Hepatocyte (in vitro differentiated cells): ENCODE results near the gene DDR2. TPM values are rescaled to one million over a fixed set of nuclear protein-coding genes. Genes with fewer than 3 reads are reported as not detected.

ENCODE experiments used
- DNase-seq: peaks from one replicate; pipeline ENCODE4 v3.0.0-alpha.2; 2016; ENCODE audit warnings: low spot score
- H2AFZ ChIP-seq: fragments of 200-600 bp; sonication (generic); 2 replicates; pipeline ENCODE4 v1.6.0; 2016; ENCODE audit warnings: antibody characterized with exemption, mild to moderate bottlenecking
- H3K27ac ChIP-seq: fragments of 200-600 bp; sonication (generic); 2 replicates; pipeline ENCODE4 v1.5.1; 2016; ENCODE audit warnings: mild to moderate bottlenecking
- H3K27me3 ChIP-seq: fragments of 200-600 bp; sonication (generic); 2 replicates; pipeline ENCODE4 v1.6.1; 2016
- H3K36me3 ChIP-seq: fragments of 200-600 bp; sonication (generic); replicated peaks from 2 replicates; pipeline ENCODE4 v1.5.1; 2016; ENCODE audit warnings: low read depth; ENCODE audit not compliant: insufficient read depth
- H3K4me1 ChIP-seq: fragments of 200-600 bp; sonication (generic); 2 replicates; pipeline ENCODE4 v1.5.1; 2016; ENCODE audit warnings: mild to moderate bottlenecking, moderate library complexity; ENCODE audit not compliant: insufficient read depth
- H3K4me2 ChIP-seq: fragments of 200-600 bp; sonication (generic); 2 replicates; pipeline ENCODE4 v1.6.0; 2016
- H3K4me3 ChIP-seq: fragments of 200-600 bp; sonication (generic); 2 replicates; pipeline ENCODE4 v1.5.1; 2016; ENCODE audit warnings: mild to moderate bottlenecking
- H3K79me2 ChIP-seq: fragments of 200-600 bp; sonication (generic); 2 replicates; pipeline ENCODE4 v1.6.0; 2017; ENCODE audit warnings: mild to moderate bottlenecking
- H3K9me2 ChIP-seq: fragments of 200-600 bp; sonication (generic); replicated peaks from 2 replicates; pipeline ENCODE4 v1.6.0; 2017; ENCODE audit warnings: mild to moderate bottlenecking; ENCODE audit not compliant: insufficient read depth
- H3K9me3 ChIP-seq: fragments of 200-600 bp; sonication (generic); 2 replicates; pipeline ENCODE4 v1.5.1; 2016; ENCODE audit warnings: low read depth, mild to moderate bottlenecking
- H4K20me1 ChIP-seq: fragments of 200-600 bp; sonication (generic); 2 replicates; pipeline ENCODE4 v1.6.0; 2016; ENCODE audit warnings: mild to moderate bottlenecking; ENCODE audit not compliant: insufficient read depth, poor library complexity, severe bottlenecking
- EZH2 ChIP-seq: fragments of 200-600 bp; sonication (generic); IDR thresholded peaks from 2 replicates; pipeline ENCODE4 v1.6.1; 2016; ENCODE audit warnings: antibody characterized with exemption, mild to moderate bottlenecking, borderline replicate concordance
- EZH2phosphoT487 ChIP-seq: fragments of 200-600 bp; sonication (generic); IDR thresholded peaks from one replicate; pipeline ENCODE4 v1.6.1; 2018; ENCODE audit warnings: antibody characterized with exemption, mild to moderate bottlenecking, low read depth, moderate library complexity; ENCODE audit not compliant: unreplicated experiment, severe bottlenecking
- WGBS: methylation state at CpG from one replicate; pipeline ENCODE4 v1.1.6; 2016; ENCODE audit warnings: low lambda C conversion rate; ENCODE audit errors: missing lambda C conversion rate; 5-methylcytosine and 5-hydroxymethylcytosine counted together
- polyA plus RNA-seq: library from polyadenylated mRNA; unstranded; fragments of >200 nt; fragmentation: Nextera tagmentation; extraction: Ambion mirVana; gene quantifications from 2 replicates; pipeline ENCODE4 v1.2.1, GENCODE V29; 2016
- total RNA-seq: library from RNA; depleted of rRNA; stranded (reverse); fragments of >200 nt; gene quantifications from 2 replicates; pipeline ENCODE4 v1.2.3, GENCODE V29; 2014
- TF ChIP-seq, protein P1 (sequence below): fragments of 200-600 bp; sonication (generic); IDR thresholded peaks from 2 replicates; pipeline ENCODE4 v1.5.1; 2016; ENCODE audit warnings: antibody characterized with exemption, mild to moderate bottlenecking; ENCODE audit not compliant: poor library complexity

Gene DDR2
- total and polyA plus RNA-seq, 2 experiments from 2014 or later: 15.7 to 40.2 TPM

DNA sequence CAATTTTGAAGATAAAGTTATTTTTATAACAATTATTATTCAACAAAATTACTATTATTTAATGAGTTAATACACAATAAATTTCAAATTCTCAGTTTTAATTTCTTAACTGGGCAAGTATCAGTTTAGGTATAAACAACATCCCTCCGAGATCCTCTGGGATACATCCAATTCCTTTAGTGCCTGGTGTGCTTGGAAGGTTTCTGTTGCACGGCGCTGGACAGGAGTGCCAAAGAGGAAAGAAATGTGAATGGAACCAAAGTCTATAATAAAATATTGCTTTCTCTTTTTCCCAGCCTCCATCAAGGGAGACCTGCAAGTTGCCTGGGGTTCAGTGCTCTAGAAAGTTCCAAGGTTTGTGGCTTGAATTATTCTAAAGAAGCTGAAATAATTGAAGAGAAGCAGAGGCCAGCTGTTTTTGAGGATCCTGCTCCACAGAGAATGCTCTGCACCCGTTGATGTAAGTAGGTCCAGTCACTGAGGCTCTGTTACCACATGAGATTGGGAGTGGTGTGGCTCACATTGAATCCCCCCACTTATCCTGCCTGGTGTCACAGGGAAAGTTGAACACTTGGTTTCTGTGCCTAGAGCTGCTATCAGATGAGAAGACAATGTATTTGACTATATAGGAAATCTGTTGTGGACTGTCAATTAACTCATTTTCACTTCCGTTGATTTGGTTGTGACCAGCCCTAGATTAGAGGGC is 22.8 kb downstream of the DDR2 start:
- H4K20me1 ChIP-seq: peaks cover 10% of the 10 kb centered on the region
- no peaks in the 10 kb centered on the region for H3K4me1 ChIP-seq
- no peaks in the 10 kb centered on the region for H3K27me3 ChIP-seq
- H3K9me2 ChIP-seq: no peaks in the 10 kb centered on the region
- H3K36me3 ChIP-seq: no peaks in the 10 kb centered on the region
- H2AFZ ChIP-seq: no peak overlapping the region
- H3K27ac ChIP-seq: no peak overlapping the region
- TF ChIP-seq, protein P1, sequence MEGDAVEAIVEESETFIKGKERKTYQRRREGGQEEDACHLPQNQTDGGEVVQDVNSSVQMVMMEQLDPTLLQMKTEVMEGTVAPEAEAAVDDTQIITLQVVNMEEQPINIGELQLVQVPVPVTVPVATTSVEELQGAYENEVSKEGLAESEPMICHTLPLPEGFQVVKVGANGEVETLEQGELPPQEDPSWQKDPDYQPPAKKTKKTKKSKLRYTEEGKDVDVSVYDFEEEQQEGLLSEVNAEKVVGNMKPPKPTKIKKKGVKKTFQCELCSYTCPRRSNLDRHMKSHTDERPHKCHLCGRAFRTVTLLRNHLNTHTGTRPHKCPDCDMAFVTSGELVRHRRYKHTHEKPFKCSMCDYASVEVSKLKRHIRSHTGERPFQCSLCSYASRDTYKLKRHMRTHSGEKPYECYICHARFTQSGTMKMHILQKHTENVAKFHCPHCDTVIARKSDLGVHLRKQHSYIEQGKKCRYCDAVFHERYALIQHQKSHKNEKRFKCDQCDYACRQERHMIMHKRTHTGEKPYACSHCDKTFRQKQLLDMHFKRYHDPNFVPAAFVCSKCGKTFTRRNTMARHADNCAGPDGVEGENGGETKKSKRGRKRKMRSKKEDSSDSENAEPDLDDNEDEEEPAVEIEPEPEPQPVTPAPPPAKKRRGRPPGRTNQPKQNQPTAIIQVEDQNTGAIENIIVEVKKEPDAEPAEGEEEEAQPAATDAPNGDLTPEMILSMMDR: no peak
- 85% methylated on average over 5 of the region's 5 CpGs for WGBS
- H3K9me3 ChIP-seq: no peaks in the 10 kb centered on the region
- no peak overlapping the region for H3K4me2 ChIP-seq
- H3K79me2 ChIP-seq: peaks cover 42% of the 10 kb centered on the region
- no peak overlapping the region for H3K4me3 ChIP-seq
- DNase-seq: no peak

DNA sequence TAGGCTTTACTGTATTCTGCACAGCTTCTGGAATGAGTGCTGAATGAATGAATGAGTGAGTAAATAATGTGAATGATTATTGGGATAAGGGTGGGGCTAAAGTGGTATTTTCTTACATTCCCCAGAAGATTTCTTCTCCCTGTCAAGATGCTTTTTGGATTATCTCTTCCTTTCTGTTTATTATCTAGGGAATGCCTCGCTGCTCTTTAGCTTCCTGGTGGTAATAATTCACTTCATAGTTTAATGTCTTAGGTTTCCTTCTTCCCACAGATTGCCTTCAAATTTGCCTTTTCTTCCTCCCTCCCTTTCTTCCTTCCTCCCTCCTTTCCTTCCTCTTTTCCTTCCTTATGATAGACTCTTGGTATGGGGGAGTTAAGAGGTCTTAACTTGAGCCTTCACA is 24.0 kb downstream of the DDR2 start:
- peaks cover 10% of the 10 kb centered on the region for H4K20me1 ChIP-seq
- no peaks in the 10 kb centered on the region for H3K4me1 ChIP-seq
- no peak overlapping the region for H3K4me3 ChIP-seq
- H3K9me2 ChIP-seq: no peaks in the 10 kb centered on the region
- no peak overlapping the region for H3K27ac ChIP-seq
- WGBS: 70% methylated on average over 1 of the region's 1 CpG
- DNase-seq: no peak
- H3K79me2 ChIP-seq: peaks cover 34% of the 10 kb centered on the region
- H3K27me3 ChIP-seq: no peaks in the 10 kb centered on the region
- no peaks in the 10 kb centered on the region for H3K9me3 ChIP-seq
- H3K36me3 ChIP-seq: no peaks in the 10 kb centered on the region
- H3K4me2 ChIP-seq: no peak overlapping the region
- TF ChIP-seq EZH2 (no peak), EZH2phosphoT487 (no peak)
- TF ChIP-seq, protein P1: no peak
- no peak overlapping the region for H2AFZ ChIP-seq

DNA sequence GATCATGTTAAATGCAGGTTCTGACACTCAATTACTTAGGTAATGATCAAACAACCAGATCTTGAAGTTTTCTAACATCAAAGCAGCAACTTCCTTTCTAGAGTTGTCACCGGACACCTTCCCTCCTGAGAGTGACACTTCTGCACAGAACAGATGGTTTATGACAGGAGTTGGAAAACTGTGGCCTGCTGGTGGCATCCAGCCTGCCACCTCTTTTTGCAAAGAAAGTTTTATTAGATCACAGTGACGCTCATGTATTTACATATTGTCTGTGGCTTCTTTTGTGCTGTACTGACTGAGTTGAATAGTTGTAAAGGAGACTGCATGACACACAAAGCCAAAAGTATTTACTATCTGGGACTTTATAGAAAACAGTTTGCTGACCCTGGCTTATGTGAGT is 28.3 kb downstream of the DDR2 start:
- Histone ChIP-seq H3K79me2 (peaks cover 34% of the 10 kb centered on the region), H3K4me3 (no peak overlapping the region), H3K9me2 (no peaks in the 10 kb centered on the region), H3K27ac (peak overlapping the region; percentile 1), H2AFZ (no peak overlapping the region), H3K36me3 (no peaks in the 10 kb centered on the region), H3K9me3 (no peaks in the 10 kb centered on the region), H3K27me3 (no peaks in the 10 kb centered on the region), H3K4me2 (no peak overlapping the region), H3K4me1 (no peaks in the 10 kb centered on the region), H4K20me1 (peaks cover under 1% of the 10 kb centered on the region)
- WGBS: 42% methylated on average over 2 of the region's 2 CpGs
- TF ChIP-seq, protein P1: no peak
- TF ChIP-seq EZH2phosphoT487: no peak
- TF ChIP-seq EZH2: no peak
- DNase-seq: peak; percentile 22
